Uterus (tissue), 2 donors: ENCODE measurements around the gene NFKBIZ.

Experiments
- CTCF ChIP-seq, 4 experiments: fragments of 200-600 bp in 2 of 4; fragments of 450-650 bp in 2 of 4; sonication (generic) in 2 of 4; IDR thresholded peaks; one replicate each; pipeline ENCODE4 v1.5.1; 2016 to 2019; ENCODE audit warnings: antibody characterized with exemption in 4 of 4, mild to moderate bottlenecking in 2 of 4, moderate library complexity in 1 of 4
- POLR2A ChIP-seq, 2 donors: fragments of 450-650 bp; IDR thresholded peaks; one replicate each; pipeline ENCODE4 v1.6.1; 2016; ENCODE audit warnings: antibody characterized with exemption in 2 of 2, mild to moderate bottlenecking in 1 of 2, moderate library complexity in 1 of 2

- TF ChIP-seq CTCF (IDR thresholded peaks at IDR 0.05): no peak
- no peak for TF ChIP-seq POLR2A (IDR thresholded peaks at IDR 0.05)
Observed at GRCh38 chr3:101867511-101867910, 18.2 kb downstream of the NFKBIZ start.
